ENCODE measurements around the gene PRKCH. TPM values are rescaled to one million over a fixed set of nuclear protein-coding genes. Genes with fewer than 3 reads are reported as not detected.
"Not testable (repeated sequence)": the region's sequence is repeated elsewhere in the genome, so short reads cannot be mapped to it uniquely, and the experiment has no call there.

PRKCH gene
- total RNA-seq, 3 donors from 2014 or later: 109 to 141 (median 134) TPM

GRCh38 chr14:61528591-61529021 lies 207.2 kb downstream of the PRKCH start:
- ATAC-seq (peak; percentile 16 to 49), DNase-seq (no peak)
- Mint-ChIP-seq H3K4me3 (no peak overlapping the region), H3K27me3 (ENCODE audit: low read depth) (no peaks in the 10 kb centered on the region), H3K4me1 (ENCODE audit: low read depth) (peaks cover 82% of the 10 kb centered on the region), H3K9me3 (no peaks in the 10 kb centered on the region), H3K36me3 (ENCODE audit: insufficient read depth) (peaks cover 50% of the 10 kb centered on the region)

- ATAC-seq; DNase-seq; H3K9me3 Mint-ChIP-seq; H3K27me3 Mint-ChIP-seq (ENCODE audit: low read depth); H3K4me3 Mint-ChIP-seq: not testable (repeated sequence)
- H3K4me1 Mint-ChIP-seq (ENCODE audit: low read depth): peaks cover 82% of the 10 kb centered on the region
- peaks cover 56% of the 10 kb centered on the region for H3K36me3 Mint-ChIP-seq (ENCODE audit: insufficient read depth)
Observed at GRCh38 chr14:61529360-61529759, 208.0 kb downstream of the PRKCH start.

- Mint-ChIP-seq H3K4me1 (ENCODE audit: low read depth) (peaks cover 81% of the 10 kb centered on the region), H3K4me3 (no peak overlapping the region), H3K27me3 (ENCODE audit: low read depth) (no peaks in the 10 kb centered on the region), H3K9me3 (no peaks in the 10 kb centered on the region), H3K36me3 (ENCODE audit: insufficient read depth) (peaks cover 54% of the 10 kb centered on the region)
- ATAC-seq (no peak), DNase-seq (no peak)
Observed at GRCh38 chr14:61530296-61530695, 208.9 kb downstream of the PRKCH start.

- H3K4me3 Mint-ChIP-seq: no peak overlapping the region
- H3K36me3 Mint-ChIP-seq (ENCODE audit: insufficient read depth): peaks cover 59% of the 10 kb centered on the region
- no peaks in the 10 kb centered on the region for H3K27me3 Mint-ChIP-seq (ENCODE audit: low read depth)
- ATAC-seq: no peak
- H3K9me3 Mint-ChIP-seq: no peaks in the 10 kb centered on the region
- H3K4me1 Mint-ChIP-seq (ENCODE audit: low read depth): peaks cover 81% of the 10 kb centered on the region
- no peak for DNase-seq
Observed at GRCh38 chr14:61530896-61531295, 209.5 kb downstream of the PRKCH start.

GRCh38 chr14:61531465-61532122 lies 210.2 kb downstream of the PRKCH start:
- Mint-ChIP-seq H3K27me3 (ENCODE audit: low read depth) (no peaks in the 10 kb centered on the region), H3K4me3 (no peak overlapping the region), H3K9me3 (no peaks in the 10 kb centered on the region), H3K36me3 (ENCODE audit: insufficient read depth) (peaks cover 58% of the 10 kb centered on the region), H3K4me1 (ENCODE audit: low read depth) (peaks cover 80% of the 10 kb centered on the region)
- no peak for DNase-seq
- no peak for ATAC-seq

- ATAC-seq: no peak
- H3K36me3 Mint-ChIP-seq (ENCODE audit: insufficient read depth): peaks cover 61% of the 10 kb centered on the region
- H3K9me3 Mint-ChIP-seq: no peaks in the 10 kb centered on the region
- no peak overlapping the region for H3K4me3 Mint-ChIP-seq
- DNase-seq: no peak
- H3K27me3 Mint-ChIP-seq (ENCODE audit: low read depth): no peaks in the 10 kb centered on the region
- peaks cover 81% of the 10 kb centered on the region for H3K4me1 Mint-ChIP-seq (ENCODE audit: low read depth)
Observed at GRCh38 chr14:61532123-61532505, 210.7 kb downstream of the PRKCH start.

- ATAC-seq (no peak), DNase-seq (no peak)
- peaks cover 81% of the 10 kb centered on the region for H3K4me1 Mint-ChIP-seq (ENCODE audit: low read depth)
- H3K36me3 Mint-ChIP-seq (ENCODE audit: insufficient read depth): peaks cover 61% of the 10 kb centered on the region
- no peaks in the 10 kb centered on the region for H3K9me3 Mint-ChIP-seq
- H3K4me3 Mint-ChIP-seq: no peak overlapping the region
- H3K27me3 Mint-ChIP-seq (ENCODE audit: low read depth): no peaks in the 10 kb centered on the region
Observed at GRCh38 chr14:61532763-61533162, 211.4 kb downstream of the PRKCH start.

GRCh38 chr14:61533513-61534255 lies 212.3 kb downstream of the PRKCH start:
- no peaks in the 10 kb centered on the region for H3K9me3 Mint-ChIP-seq
- ATAC-seq: peak; percentile 51 to 57
- H3K4me3 Mint-ChIP-seq: peak overlapping the region; percentile 7
- peaks cover 82% of the 10 kb centered on the region for H3K4me1 Mint-ChIP-seq (ENCODE audit: low read depth)
- DNase-seq: no peak
- H3K27me3 Mint-ChIP-seq (ENCODE audit: low read depth): no peaks in the 10 kb centered on the region
- H3K36me3 Mint-ChIP-seq (ENCODE audit: insufficient read depth): peaks cover 60% of the 10 kb centered on the region

- Mint-ChIP-seq H3K27me3 (ENCODE audit: low read depth) (no peaks in the 10 kb centered on the region), H3K36me3 (ENCODE audit: insufficient read depth) (peaks cover 60% of the 10 kb centered on the region), H3K9me3 (no peaks in the 10 kb centered on the region), H3K4me3 (no peak overlapping the region), H3K4me1 (ENCODE audit: low read depth) (peaks cover 84% of the 10 kb centered on the region)
- ATAC-seq (no peak), DNase-seq (no peak)
Observed at GRCh38 chr14:61535032-61535431, 213.7 kb downstream of the PRKCH start.

- Mint-ChIP-seq H3K36me3 (ENCODE audit: insufficient read depth) (peaks cover 58% of the 10 kb centered on the region), H3K4me1 (ENCODE audit: low read depth) (peaks cover 81% of the 10 kb centered on the region), H3K27me3 (ENCODE audit: low read depth) (no peaks in the 10 kb centered on the region), H3K9me3 (no peaks in the 10 kb centered on the region), H3K4me3 (no peak overlapping the region)
- no peak for DNase-seq
- no peak for ATAC-seq
Observed at GRCh38 chr14:61535458-61535857, 214.1 kb downstream of the PRKCH start.

GRCh38 chr14:61536661-61537562 lies 215.5 kb downstream of the PRKCH start:
- Mint-ChIP-seq H3K36me3 (ENCODE audit: insufficient read depth) (peaks cover 63% of the 10 kb centered on the region), H3K27me3 (ENCODE audit: low read depth) (no peaks in the 10 kb centered on the region), H3K4me3 (peak overlapping the region; percentile 8), H3K4me1 (ENCODE audit: low read depth) (peaks cover 70% of the 10 kb centered on the region), H3K9me3 (no peaks in the 10 kb centered on the region)
- DNase-seq (no peak), ATAC-seq (no peak)

GRCh38 chr14:61537563-61538463 lies 216.4 kb downstream of the PRKCH start:
- peak; percentile 58 for DNase-seq
- peak; percentile 78 to 85 for ATAC-seq
- H3K4me1 Mint-ChIP-seq (ENCODE audit: low read depth): peaks cover 65% of the 10 kb centered on the region
- H3K4me3 Mint-ChIP-seq: peak overlapping the region; percentile 8
- no peaks in the 10 kb centered on the region for H3K27me3 Mint-ChIP-seq (ENCODE audit: low read depth)
- peaks cover 62% of the 10 kb centered on the region for H3K36me3 Mint-ChIP-seq (ENCODE audit: insufficient read depth)
- no peaks in the 10 kb centered on the region for H3K9me3 Mint-ChIP-seq

GRCh38 chr14:61538464-61539022 lies 217.2 kb downstream of the PRKCH start:
- Mint-ChIP-seq H3K4me3 (no peak overlapping the region), H3K4me1 (ENCODE audit: low read depth) (peaks cover 58% of the 10 kb centered on the region), H3K36me3 (ENCODE audit: insufficient read depth) (peaks cover 64% of the 10 kb centered on the region), H3K9me3 (no peaks in the 10 kb centered on the region), H3K27me3 (ENCODE audit: low read depth) (no peaks in the 10 kb centered on the region)
- ATAC-seq: no peak
- no peak for DNase-seq
